ENCODE measurements around the gene SPRR5. TPM values are rescaled to one million over a fixed set of nuclear protein-coding genes. Genes with fewer than 3 reads are reported as not detected.

The SPRR5 gene
- polyA plus RNA-seq, 1 donor from 2014 or later: not detected

DNA sequence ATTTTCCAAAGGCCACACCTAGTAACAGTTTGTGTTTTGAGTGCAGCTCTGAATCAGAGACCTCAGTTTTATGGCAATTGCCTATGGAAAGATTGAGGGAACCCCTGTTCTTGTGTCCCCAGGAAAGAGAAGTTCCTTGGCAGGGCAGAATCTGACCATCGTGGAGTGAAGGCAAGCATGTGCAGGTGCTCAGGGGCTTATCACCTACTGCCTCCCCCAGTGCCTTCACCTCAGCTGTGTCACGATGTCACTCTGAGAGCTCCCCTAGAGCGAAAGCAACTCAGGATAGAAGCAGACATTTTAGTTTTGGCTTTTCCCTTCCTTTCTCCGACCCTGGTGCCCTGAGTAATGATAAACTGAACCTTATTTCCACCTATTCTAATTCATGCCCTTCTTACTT lies 35.1 kb downstream of the SPRR5 start:
- Histone ChIP-seq H3K27me3 (ENCODE audit: insufficient read depth, low read depth, low read length) (no peaks in the 10 kb centered on the region), H3K9me2 (ENCODE audit: insufficient read depth, low read length) (no peaks in the 10 kb centered on the region), H3K9me3 (ENCODE audit: low read length) (no peaks in the 10 kb centered on the region), H3K9ac (ENCODE audit: low read length) (no peak overlapping the region), H3K79me2 (replicated peaks; ENCODE audit: insufficient read depth, low read length) (no peaks in the 10 kb centered on the region), H3K27ac (ENCODE audit: low read length) (no peak overlapping the region), H3K36me3 (ENCODE audit: insufficient read depth, low read length) (no peaks in the 10 kb centered on the region), H3K4me2 (ENCODE audit: low read length) (no peak overlapping the region), H3K4me3 (ENCODE audit: low read length) (no peak overlapping the region), H2AFZ (ENCODE audit: low read depth, low read length) (no peak overlapping the region), H3F3A (ENCODE audit: insufficient read depth, low read length, poor library complexity, severe bottlenecking) (no peaks in the 10 kb centered on the region), H4K20me1 (ENCODE audit: insufficient read depth) (no peaks in the 10 kb centered on the region)
- no peak for TF ChIP-seq EP300 (conservative IDR thresholded peaks at IDR 0.05; ENCODE audit: poor library complexity, severe bottlenecking)
- TF ChIP-seq POLR2AphosphoS5 (IDR thresholded peaks at IDR 0.05): no peak
- TF ChIP-seq CTCF (IDR thresholded peaks at IDR 0.05; ENCODE audit: poor library complexity, severe bottlenecking): no peak
- TF ChIP-seq TAF1 (IDR thresholded peaks at IDR 0.05; ENCODE audit: low read depth): no peak
- no peak for TF ChIP-seq SMC3 (conservative IDR thresholded peaks at IDR 0.05; ENCODE audit: poor library complexity)
- TF ChIP-seq REST (IDR thresholded peaks at IDR 0.05; ENCODE audit: borderline replicate concordance): no peak
- no peak for TF ChIP-seq EZH2 (IDR thresholded peaks at IDR 0.05; ENCODE audit: borderline replicate concordance, insufficient read depth, low read length, poor library complexity, severe bottlenecking)
- no peak for TF ChIP-seq MXI1 (conservative IDR thresholded peaks at IDR 0.05; ENCODE audit: poor library complexity, severe bottlenecking)
- TF ChIP-seq RAD21 (conservative IDR thresholded peaks at IDR 0.05): no peak

DNA sequence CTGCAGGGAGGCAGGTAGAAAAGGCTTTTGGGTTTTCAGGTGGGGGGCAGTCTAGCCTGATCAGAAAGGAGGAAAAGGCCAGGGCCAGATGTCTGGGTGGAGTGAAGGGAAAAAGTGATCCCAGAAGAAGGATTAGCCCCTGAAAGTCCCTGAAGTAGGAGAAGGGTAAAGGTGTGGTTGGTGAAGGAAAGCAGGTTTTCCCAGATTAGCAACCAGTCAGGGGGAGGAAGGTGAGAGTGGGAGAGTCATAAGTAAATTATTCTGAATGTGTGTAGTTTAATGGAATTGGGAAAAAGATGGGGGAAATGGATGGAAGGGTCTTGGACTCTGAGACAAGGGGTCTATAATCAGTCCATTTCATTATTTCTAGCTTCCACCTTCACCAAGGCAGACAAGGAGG lies 36.2 kb downstream of the SPRR5 start:
- Histone ChIP-seq H3K79me2 (replicated peaks; ENCODE audit: insufficient read depth, low read length) (no peaks in the 10 kb centered on the region), H3K4me2 (ENCODE audit: low read length) (no peak overlapping the region), H3K36me3 (ENCODE audit: insufficient read depth, low read length) (no peaks in the 10 kb centered on the region), H3K9me2 (ENCODE audit: insufficient read depth, low read length) (no peaks in the 10 kb centered on the region), H3K27ac (ENCODE audit: low read length) (no peak overlapping the region), H3K27me3 (ENCODE audit: insufficient read depth, low read depth, low read length) (no peaks in the 10 kb centered on the region), H3K9me3 (ENCODE audit: low read length) (no peaks in the 10 kb centered on the region), H3K4me3 (ENCODE audit: low read length) (no peak overlapping the region), H4K20me1 (ENCODE audit: insufficient read depth) (no peaks in the 10 kb centered on the region), H3K9ac (ENCODE audit: low read length) (no peak overlapping the region), H2AFZ (ENCODE audit: low read depth, low read length) (no peak overlapping the region), H3F3A (ENCODE audit: insufficient read depth, low read length, poor library complexity, severe bottlenecking) (no peaks in the 10 kb centered on the region)
- no peak for TF ChIP-seq TAF1 (IDR thresholded peaks at IDR 0.05; ENCODE audit: low read depth)
- no peak for TF ChIP-seq RAD21 (conservative IDR thresholded peaks at IDR 0.05)
- no peak for TF ChIP-seq EP300 (conservative IDR thresholded peaks at IDR 0.05; ENCODE audit: poor library complexity, severe bottlenecking)
- TF ChIP-seq EZH2 (IDR thresholded peaks at IDR 0.05; ENCODE audit: borderline replicate concordance, insufficient read depth, low read length, poor library complexity, severe bottlenecking): no peak
- TF ChIP-seq POLR2AphosphoS5 (IDR thresholded peaks at IDR 0.05): no peak
- TF ChIP-seq REST (IDR thresholded peaks at IDR 0.05; ENCODE audit: borderline replicate concordance): no peak
- no peak for TF ChIP-seq SMC3 (conservative IDR thresholded peaks at IDR 0.05; ENCODE audit: poor library complexity)
- TF ChIP-seq MXI1 (conservative IDR thresholded peaks at IDR 0.05; ENCODE audit: poor library complexity, severe bottlenecking): no peak
- no peak for TF ChIP-seq CTCF (IDR thresholded peaks at IDR 0.05; ENCODE audit: poor library complexity, severe bottlenecking)

All from neural cell (in vitro differentiated cells).